H54 (cell line): ENCODE measurements around the gene FAM169A.
A peak's percentile ranks its signal among the peaks of the same experiment; 100 is the strongest.

Experiments
- DNase-seq: peaks from one replicate; pipeline ENCODE4 v3.0.0; 2011; ENCODE audit warnings: low spot score, mixed read lengths; ENCODE audit not compliant: insufficient read length
- FAIRE-seq: peaks from 3 replicates; lab custom pipeline; 2011; peaks lifted over from hg19 to GRCh38; lab: Jason Lieb, UNC
- POLR2A ChIP-seq: IDR thresholded peaks from 2 replicates; pipeline ENCODE4 v1.6.1; 2011; ENCODE audit warnings: low read depth, mild to moderate bottlenecking, low read length

FAM169A gene

GRCh38 chr5:74851684-74852353 lies 14.4 kb downstream of the FAM169A start:
- DNase-seq: no peak
- peak; percentile 33 for FAIRE-seq
- TF ChIP-seq POLR2A: no peak

- TF ChIP-seq POLR2A: no peak
- peak; percentile 33 for FAIRE-seq
- DNase-seq: no peak
Observed at GRCh38 chr5:74850789-74851425, 15.3 kb downstream of the FAM169A start.

GRCh38 chr5:74850030-74850429 lies 16.2 kb downstream of the FAM169A start:
- no peak for TF ChIP-seq POLR2A
- DNase-seq: no peak
- no peak for FAIRE-seq

GRCh38 chr5:74848553-74849025 lies 17.6 kb downstream of the FAM169A start:
- DNase-seq (no peak), FAIRE-seq (no peak)
- TF ChIP-seq POLR2A: no peak

GRCh38 chr5:74839229-74839628 lies 27.0 kb downstream of the FAM169A start:
- DNase-seq: no peak
- no peak for TF ChIP-seq POLR2A
- FAIRE-seq: no peak

- DNase-seq: no peak
- no peak for FAIRE-seq
- no peak for TF ChIP-seq POLR2A
Observed at GRCh38 chr5:74838262-74838661, 27.9 kb downstream of the FAM169A start.

- DNase-seq (no peak), FAIRE-seq (no peak)
- TF ChIP-seq POLR2A: no peak
Observed at GRCh38 chr5:74837115-74837514, 29.1 kb downstream of the FAM169A start.

- no peak for TF ChIP-seq POLR2A
- no peak for FAIRE-seq
Observed at GRCh38 chr5:74833537-74834266, 32.5 kb downstream of the FAM169A start.

GRCh38 chr5:74829413-74829812 lies 36.8 kb downstream of the FAM169A start:
- FAIRE-seq (no peak), DNase-seq (no peak)
- no peak for TF ChIP-seq POLR2A

More at GRCh38 chr5:74833537-74834266, 32.5 kb downstream of the FAM169A start:
- DNase-seq: no peak

GRCh38 chr5:74822288-74822687 lies 43.9 kb downstream of the FAM169A start:
- DNase-seq: no peak
- no peak for FAIRE-seq
- TF ChIP-seq POLR2A: no peak

GRCh38 chr5:74816875-74817274 lies 49.3 kb downstream of the FAM169A start:
- FAIRE-seq (no peak), DNase-seq (no peak)
- TF ChIP-seq POLR2A: no peak

GRCh38 chr5:74810915-74811314 lies 55.3 kb downstream of the FAM169A start:
- TF ChIP-seq POLR2A: no peak
- no peak for FAIRE-seq
- no peak for DNase-seq

GRCh38 chr5:74801941-74802340 lies 64.2 kb downstream of the FAM169A start:
- TF ChIP-seq POLR2A: no peak
- FAIRE-seq (peak; percentile 92), DNase-seq (no peak)

- FAIRE-seq (no peak), DNase-seq (no peak)
- no peak for TF ChIP-seq POLR2A
Observed at GRCh38 chr5:74801197-74801596, 65.0 kb downstream of the FAM169A start.
